ENCODE results near the gene USP16.

The USP16 gene

DNA sequence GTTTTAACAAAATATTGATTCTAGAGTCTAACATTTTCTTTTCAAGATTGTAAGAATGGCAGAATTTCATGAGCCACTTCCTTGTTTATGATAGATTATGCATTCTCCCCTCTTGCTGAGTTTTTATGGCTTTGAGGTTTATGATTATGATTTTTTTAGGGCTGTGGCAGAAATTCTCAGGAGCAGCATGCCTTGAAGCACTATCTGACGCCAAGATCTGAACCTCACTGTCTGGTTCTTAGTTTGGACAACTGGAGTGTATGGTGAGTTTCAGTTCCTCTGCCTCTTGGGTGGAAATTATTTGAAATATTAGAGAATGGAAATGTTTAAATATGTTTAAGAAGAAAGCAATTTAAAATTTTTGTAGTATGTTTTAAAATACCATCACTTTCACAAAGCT lies 10.2 kb downstream of the USP16 start:
- intact Hi-C loops (cut with DNase I; ENCODE audit: low total_unique reads): no loop called here
- H3K4me1 ChIP-seq: peaks cover 0 to 3% (median 0%) of the 10 kb centered on the region in 4 donors
- H3K27me3 ChIP-seq: no peaks in the 10 kb centered on the region
- H3K36me3 ChIP-seq: peaks cover 72 to 91% (median 74%) of the 10 kb centered on the region in 3 donors
- no peak for TF ChIP-seq CTCF (IDR thresholded peaks at IDR 0.05)
- no peak overlapping the region for H3K4me3 ChIP-seq
- DNase-seq: no peak
- H3K9me3 ChIP-seq: no peaks in the 10 kb centered on the region
- H3K27ac ChIP-seq: peak overlapping the region in 1 of 2 donors; percentile 4

DNA sequence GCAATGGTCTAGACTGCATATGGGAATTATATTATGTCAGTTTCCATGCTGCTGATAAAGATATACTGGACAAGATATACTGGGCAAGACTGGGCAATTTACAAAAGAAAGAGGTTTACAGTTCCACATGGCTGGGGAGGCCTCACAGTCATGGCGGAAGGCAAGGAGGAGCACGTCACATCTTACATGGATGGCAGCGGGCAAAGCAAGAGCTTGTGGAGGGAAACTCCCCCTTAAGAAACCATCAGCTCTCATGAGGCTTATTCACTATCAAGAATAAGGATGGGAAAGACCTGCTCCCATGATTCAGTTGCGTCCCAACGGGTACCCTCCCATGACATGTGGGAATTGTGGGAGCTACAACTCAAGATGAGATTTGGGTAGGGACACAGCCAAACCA lies 27.8 kb downstream of the USP16 start:
- Histone ChIP-seq H3K9me3 (no peaks in the 10 kb centered on the region), H3K27me3 (no peaks in the 10 kb centered on the region), H3K36me3 (peaks cover 85 to 96% (median 90%) of the 10 kb centered on the region in 3 donors), H3K4me3 (no peak overlapping the region), H3K27ac (peak overlapping the region; percentile 49 to 59), H3K4me1 (peaks cover 0 to 18% (median 6%) of the 10 kb centered on the region in 4 donors)
- DNase-seq: no peak
- TF ChIP-seq CTCF (IDR thresholded peaks at IDR 0.05): no peak
- intact Hi-C loops (cut with DNase I; ENCODE audit: low total_unique reads): no loop called here

DNA sequence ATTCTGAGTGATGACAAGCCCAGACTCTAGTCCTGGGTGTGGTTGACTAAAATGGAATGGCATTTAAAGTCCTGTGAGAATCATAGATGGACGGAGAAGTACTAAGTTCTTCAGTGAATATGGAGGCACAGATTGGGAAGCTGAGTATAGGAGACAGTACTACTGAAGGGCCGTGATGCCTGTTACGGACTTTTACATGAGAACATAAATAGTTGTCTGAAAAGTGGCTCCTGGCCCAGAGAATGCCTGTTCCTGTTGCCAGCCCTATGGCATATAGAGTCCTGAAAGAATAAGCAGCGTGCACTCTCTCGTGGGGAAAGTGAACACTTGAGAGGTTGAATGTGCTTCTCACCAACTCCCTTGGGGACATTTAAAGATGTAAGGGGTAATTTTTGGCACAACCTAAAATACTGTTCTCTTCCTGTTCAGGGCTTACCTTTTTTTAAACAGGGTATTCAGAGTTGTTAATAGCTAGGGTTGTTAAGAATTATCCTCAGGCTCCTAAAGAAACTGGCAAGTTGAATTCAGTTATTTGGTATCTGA lies 28.6 kb downstream of the USP16 start:
- peak overlapping the region; percentile 49 to 59 for H3K27ac ChIP-seq
- H3K9me3 ChIP-seq: no peaks in the 10 kb centered on the region
- peaks cover 0 to 18% (median 6%) of the 10 kb centered on the region in 4 donors for H3K4me1 ChIP-seq
- TF ChIP-seq CTCF (IDR thresholded peaks at IDR 0.05): no peak
- intact Hi-C loops (cut with DNase I; ENCODE audit: low total_unique reads): no loop called here
- H3K36me3 ChIP-seq: peaks cover 87 to 96% (median 91%) of the 10 kb centered on the region in 3 donors
- no peaks in the 10 kb centered on the region for H3K27me3 ChIP-seq
- H3K4me3 ChIP-seq: no peak overlapping the region
- DNase-seq: no peak

DNA sequence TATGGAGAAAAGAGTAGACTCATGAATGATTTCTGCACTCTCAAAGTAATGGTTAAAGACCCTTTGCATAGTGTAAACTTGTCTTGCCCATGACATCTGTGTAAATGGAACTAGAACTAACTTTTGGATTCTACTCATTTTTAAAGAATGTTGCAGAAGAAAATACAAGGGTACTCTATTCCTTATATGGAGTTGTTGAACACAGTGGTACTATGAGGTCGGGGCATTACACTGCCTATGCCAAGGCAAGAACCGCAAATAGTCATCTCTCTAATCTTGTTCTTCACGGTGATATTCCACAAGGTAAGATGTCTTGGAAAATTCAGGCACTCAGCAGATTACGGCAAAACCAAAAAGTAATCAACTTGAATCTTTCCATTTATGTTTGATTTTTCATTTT lies 29.2 kb downstream of the USP16 start:
- no peak for TF ChIP-seq CTCF (IDR thresholded peaks at IDR 0.05)
- Histone ChIP-seq H3K27ac (peak overlapping the region; percentile 49 to 59), H3K9me3 (no peaks in the 10 kb centered on the region), H3K36me3 (peaks cover 88 to 97% (median 94%) of the 10 kb centered on the region in 3 donors), H3K4me3 (no peak overlapping the region), H3K27me3 (no peaks in the 10 kb centered on the region), H3K4me1 (peaks cover 0 to 18% (median 6%) of the 10 kb centered on the region in 4 donors)
- intact Hi-C loops (cut with DNase I; ENCODE audit: low total_unique reads): no loop called here
- no peak for DNase-seq

DNA sequence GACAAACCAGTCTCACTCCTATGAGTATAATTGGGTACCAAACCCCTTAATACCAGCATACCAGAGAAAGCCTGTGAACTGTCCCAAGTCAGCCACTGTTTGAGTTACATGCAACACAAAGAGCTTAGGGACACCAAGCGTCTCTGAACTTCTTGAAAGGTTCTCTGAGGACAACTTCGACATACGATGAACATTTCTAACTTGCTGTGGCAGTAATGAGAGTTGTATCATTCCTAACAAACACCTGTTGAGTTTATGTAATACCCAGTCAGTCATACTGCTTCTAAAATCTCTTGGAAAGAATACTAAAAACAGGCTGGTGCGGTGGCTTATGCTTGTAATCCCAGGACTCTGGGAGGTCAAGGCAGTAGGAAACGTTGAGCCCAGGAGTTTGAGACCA lies 30.6 kb downstream of the USP16 start:
- Histone ChIP-seq H3K4me3 (no peak overlapping the region), H3K27ac (no peak overlapping the region), H3K9me3 (no peaks in the 10 kb centered on the region), H3K27me3 (no peaks in the 10 kb centered on the region), H3K4me1 (peaks cover 0 to 23% (median 6%) of the 10 kb centered on the region in 4 donors), H3K36me3 (peaks cover 88 to 97% (median 94%) of the 10 kb centered on the region in 3 donors)
- TF ChIP-seq CTCF (IDR thresholded peaks at IDR 0.05): no peak
- no peak for DNase-seq
- intact Hi-C loops (cut with DNase I; ENCODE audit: low total_unique reads): no loop called here

Data from tibial artery (tissue), 4 donors.